Esophagus squamous epithelium (tissue), 4 donors: ENCODE measurements around the gene PRMT1.

ENCODE experiments used
- POLR2A ChIP-seq, 4 donors: fragments of 450-650 bp; IDR thresholded peaks; one replicate each; pipeline ENCODE4 v1.6.1; 2017; ENCODE audit warnings: antibody characterized with exemption in 4 of 4, mild to moderate bottlenecking in 4 of 4, moderate library complexity in 3 of 4
- TF ChIP-seq, protein P1 (sequence below), 6 experiments: fragments of 450-650 bp in 4 of 6; fragments of 200-600 bp in 2 of 6; sonication (generic) in 2 of 6; IDR thresholded peaks; one replicate each; pipeline ENCODE4 v1.5.1; 2016 to 2019; ENCODE audit warnings: antibody characterized with exemption in 6 of 6, mild to moderate bottlenecking in 4 of 6, moderate library complexity in 4 of 6

GRCh38 chr19:49696115-49696514, 19.0 kb downstream of the PRMT1 start:
- TF ChIP-seq, protein P1, sequence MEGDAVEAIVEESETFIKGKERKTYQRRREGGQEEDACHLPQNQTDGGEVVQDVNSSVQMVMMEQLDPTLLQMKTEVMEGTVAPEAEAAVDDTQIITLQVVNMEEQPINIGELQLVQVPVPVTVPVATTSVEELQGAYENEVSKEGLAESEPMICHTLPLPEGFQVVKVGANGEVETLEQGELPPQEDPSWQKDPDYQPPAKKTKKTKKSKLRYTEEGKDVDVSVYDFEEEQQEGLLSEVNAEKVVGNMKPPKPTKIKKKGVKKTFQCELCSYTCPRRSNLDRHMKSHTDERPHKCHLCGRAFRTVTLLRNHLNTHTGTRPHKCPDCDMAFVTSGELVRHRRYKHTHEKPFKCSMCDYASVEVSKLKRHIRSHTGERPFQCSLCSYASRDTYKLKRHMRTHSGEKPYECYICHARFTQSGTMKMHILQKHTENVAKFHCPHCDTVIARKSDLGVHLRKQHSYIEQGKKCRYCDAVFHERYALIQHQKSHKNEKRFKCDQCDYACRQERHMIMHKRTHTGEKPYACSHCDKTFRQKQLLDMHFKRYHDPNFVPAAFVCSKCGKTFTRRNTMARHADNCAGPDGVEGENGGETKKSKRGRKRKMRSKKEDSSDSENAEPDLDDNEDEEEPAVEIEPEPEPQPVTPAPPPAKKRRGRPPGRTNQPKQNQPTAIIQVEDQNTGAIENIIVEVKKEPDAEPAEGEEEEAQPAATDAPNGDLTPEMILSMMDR (IDR thresholded peaks at IDR 0.05) = no peak
- TF ChIP-seq POLR2A (IDR thresholded peaks at IDR 0.05) = no peak
